ENCODE measurements around the gene PDGFB.
A peak's percentile ranks its signal among the peaks of the same experiment; 100 is the strongest.

The PDGFB gene

GRCh38 chr22:39238966-39239505 lies 5.7 kb downstream of the PDGFB start:
- peak; percentile 60 to 79 for DNase-seq

GRCh38 chr22:39238561-39238960 lies 6.2 kb downstream of the PDGFB start:
- DNase-seq, result no peak

DNA sequence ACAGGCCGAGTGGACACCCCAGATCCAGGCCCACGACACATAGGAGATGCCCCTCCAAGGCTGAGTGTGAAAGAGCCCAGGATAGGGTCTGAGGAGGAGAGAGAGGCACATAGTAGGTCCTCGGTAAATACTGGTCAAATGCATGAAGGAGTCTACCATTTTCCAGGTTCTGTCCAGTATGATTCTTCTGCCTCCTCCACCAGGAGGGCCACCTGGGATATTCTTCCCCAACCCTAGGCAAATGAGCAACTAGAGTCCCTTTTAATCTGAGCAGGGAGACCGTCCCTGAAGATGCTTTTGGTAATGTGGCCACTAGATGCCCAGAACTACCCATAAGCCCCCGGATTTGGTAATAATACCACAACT lies 6.7 kb downstream of the PDGFB start:
- DNase-seq, result no peak

- no peak for DNase-seq
Measured at GRCh38 chr22:39237318-39238100, 7.3 kb downstream of the PDGFB start.

GRCh38 chr22:39236321-39237317 lies 8.2 kb downstream of the PDGFB start:
- DNase-seq, result no peak

DNA sequence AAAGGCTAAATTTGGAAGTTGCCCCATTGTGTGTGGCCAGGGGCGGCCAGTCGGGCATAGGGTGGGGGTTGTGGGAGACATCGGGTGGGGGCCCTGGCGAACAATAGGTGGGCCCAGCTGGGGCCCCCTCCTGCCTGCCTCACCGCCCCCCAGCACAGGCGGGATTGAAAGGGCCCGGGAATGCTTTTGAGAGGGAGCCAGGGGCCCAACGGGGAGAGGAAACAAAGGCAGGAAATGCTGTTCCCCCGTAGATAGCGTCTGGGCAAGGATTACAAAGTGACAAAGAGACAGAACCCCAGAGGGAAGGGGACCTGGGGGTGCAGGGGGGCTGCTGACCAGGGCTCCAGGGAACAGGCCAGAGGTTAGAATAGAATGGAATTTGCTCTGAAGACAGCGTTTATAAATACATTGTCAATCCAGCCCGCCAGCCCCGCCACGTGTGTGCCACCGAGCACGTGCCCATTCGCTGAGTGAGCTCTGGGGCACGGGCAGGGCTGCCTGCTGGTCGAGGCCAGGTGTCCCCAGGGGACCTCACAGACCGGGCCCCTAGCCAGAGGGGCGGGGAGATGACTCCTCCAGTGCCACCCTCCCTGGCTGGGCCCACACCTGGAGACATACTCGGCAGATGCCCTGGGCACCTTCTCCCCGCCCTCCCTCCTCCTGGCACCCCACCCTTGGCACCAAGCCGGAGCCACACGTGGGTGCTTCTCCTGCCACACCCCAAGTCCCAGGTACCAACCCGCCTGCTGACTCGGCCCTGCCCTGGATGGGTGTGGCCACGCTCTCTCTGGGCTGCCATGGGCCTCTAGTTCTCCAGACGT lies 9.7 kb downstream of the PDGFB start:
- peak in 1 of 2 experiments; percentile 25 for DNase-seq

DNA sequence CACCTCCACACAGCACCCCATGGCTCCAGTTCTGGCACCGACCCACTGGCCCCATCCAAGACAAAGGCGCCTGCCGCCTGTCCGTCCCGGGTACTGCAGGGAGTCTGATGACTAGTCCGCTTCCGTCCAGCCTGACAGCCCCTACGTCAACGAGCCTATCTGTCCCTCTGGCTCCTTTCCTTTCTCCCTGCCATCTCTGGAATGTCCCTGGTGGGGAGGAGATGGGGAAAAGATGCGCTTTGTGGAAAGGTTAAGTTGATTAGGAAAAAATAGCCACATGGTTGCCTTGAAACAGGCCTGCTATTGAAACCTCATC lies 10.4 kb downstream of the PDGFB start:
- no peak for DNase-seq

- no peak for DNase-seq
Measured at GRCh38 chr22:39233710-39234471, 10.9 kb downstream of the PDGFB start.

DNA sequence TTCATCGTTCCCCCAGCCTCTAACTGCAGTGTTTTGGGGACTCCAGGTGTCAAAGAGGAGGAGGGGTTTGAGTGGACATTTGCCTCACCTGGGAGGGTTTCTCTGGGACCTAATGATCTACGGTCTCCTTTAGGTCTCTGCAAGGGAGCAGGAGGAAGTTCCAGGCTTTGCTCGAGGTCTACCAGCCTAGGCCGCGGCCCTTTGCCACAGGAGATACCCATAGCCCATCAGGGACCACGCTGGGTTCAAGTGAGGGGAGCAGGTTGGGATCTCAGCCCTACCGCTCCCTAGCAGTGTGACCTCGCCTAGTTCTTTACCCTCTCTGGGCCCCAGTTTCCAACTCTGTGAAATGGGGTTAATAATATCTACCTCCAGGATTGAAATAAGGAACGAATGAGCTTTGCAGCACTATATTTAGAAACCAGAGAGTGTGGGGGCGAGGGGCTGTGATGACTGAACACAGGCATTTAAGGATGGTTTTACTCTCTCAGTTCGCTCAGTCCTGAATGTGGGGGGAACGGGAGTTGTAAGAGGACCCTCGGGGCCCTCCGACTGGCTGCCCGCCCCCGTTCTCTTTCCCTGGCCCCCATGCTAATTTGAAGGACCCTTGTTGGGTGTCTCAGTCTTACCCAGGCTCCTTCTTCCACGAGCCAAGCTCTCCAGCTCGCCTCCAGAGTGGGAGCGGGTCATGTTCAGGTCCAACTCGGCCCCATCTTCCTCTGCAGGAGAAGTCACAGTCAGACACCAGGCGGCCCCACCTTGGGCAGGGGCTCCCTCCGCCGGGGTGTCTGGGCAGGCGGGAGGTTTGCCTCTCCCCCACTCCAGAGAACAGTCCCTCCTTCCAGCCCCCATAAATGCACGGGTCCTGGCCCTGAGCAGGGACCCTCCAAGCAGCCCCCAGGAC lies 11.7 kb downstream of the PDGFB start:
- no peak for DNase-seq

GRCh38 chr22:39232246-39232645 lies 12.5 kb downstream of the PDGFB start:
- no peak for DNase-seq

DNA sequence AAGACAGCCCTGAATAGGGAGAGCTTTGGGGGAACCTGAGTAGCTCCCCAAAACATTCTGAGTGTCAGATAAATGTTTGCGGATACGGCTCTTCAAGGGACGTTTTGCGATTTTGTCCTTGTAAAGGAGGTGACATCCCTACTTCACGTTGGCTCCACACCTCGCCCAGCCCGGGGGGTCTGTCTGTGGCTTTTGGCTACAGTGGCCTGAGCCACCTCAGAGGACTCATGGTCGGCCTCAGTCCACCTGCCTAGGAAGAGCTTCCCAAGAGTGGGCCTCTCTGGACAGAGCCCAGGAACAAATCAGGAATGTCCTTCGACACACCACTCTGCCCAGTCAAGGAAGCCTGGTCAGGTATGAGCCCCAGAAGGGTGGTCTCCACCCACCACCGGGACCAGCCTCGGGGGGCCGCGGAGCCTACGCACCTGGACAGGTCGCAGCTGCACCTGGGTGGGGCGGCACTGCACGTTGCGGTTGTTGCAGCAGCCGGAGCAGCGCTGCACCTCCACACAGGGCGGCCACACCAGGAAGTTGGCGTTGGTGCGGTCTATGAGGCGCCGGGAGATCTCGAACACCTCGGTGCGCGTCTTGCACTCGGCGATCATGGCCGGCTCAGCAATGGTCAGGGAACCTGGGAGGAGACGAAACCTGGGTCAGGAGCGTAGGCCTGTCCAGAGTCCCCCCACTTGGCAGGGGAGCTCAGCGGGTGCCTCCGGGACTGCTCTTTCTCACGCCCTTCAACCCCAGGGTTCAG lies 13.4 kb downstream of the PDGFB start:
- DNase-seq, result no peak

DNA sequence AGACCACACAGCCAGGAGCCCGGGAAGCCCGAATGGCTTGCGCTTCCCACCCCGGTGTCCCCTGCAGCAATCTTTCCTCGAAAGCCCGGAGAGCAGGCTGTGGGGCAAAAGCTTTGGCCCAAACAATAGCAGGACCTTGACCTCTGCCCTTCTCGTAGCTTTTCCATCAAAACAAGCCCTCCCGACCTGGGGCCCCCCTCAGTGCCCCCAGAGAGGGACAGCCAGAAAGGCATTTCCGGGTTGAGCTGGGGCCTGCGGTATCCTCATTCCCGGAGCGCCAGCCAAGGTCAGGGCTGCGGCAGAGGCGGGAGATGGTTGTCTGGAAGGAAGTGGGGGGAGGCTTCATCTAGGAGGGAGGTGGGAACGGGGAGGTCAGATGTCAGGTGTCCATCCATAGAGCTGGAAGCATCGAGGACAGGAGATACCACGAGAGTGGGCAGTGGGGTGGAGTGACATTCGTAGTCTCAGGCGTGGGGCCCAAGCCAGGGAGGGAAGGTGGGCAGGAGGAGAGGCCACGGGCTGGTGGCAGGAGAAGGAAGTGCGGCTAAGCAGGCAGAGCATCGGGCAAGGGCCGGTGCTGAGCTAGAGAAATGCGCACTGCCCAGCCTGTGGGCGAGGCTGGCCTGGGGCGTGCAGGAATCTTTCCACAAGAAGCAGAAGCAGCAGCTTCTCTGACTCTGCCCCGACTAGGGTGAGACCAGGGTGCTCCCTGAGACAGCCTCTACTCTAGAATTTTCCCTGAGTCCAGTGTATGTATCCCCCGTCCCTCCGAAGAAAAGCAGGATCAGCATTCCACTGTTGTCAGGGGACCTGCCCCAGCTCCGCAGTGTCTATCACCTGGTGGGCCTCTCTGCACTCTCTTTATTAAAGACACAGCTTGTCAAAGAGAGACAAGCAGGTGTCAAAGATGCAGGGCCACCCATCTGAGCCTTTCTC lies 14.3 kb downstream of the PDGFB start:
- no peak for DNase-seq

DNA sequence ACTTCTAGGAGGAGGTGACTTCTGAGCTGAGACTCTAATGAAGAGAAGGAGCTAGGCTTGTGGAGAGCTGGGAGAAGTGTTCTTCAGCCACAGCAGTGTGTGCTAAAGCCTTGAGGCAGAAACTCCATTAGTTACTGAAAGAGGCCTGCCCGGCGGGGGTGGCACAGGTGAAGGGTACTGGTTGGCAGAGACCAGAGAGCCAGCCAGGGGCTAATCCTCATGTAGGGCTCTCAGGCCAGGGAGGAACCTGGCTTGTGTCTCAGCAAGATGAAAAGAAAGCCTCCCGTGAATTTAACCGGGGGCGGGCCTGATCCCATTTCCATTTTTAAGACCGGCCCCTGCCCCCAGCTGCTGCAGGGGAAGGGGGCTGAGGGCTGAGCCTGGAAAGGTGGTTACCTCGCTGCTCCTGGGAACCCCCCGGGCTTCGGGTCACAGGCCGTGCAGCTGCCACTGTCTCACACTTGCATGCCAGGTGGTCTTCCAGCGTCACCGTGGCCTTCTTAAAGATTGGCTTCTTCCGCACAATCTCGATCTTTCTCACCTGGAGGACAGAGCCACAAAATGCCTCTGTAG lies 15.0 kb downstream of the PDGFB start:
- DNase-seq, result no peak

- DNase-seq, result no peak
Measured at GRCh38 chr22:39229075-39229474, 15.7 kb downstream of the PDGFB start.

DNA sequence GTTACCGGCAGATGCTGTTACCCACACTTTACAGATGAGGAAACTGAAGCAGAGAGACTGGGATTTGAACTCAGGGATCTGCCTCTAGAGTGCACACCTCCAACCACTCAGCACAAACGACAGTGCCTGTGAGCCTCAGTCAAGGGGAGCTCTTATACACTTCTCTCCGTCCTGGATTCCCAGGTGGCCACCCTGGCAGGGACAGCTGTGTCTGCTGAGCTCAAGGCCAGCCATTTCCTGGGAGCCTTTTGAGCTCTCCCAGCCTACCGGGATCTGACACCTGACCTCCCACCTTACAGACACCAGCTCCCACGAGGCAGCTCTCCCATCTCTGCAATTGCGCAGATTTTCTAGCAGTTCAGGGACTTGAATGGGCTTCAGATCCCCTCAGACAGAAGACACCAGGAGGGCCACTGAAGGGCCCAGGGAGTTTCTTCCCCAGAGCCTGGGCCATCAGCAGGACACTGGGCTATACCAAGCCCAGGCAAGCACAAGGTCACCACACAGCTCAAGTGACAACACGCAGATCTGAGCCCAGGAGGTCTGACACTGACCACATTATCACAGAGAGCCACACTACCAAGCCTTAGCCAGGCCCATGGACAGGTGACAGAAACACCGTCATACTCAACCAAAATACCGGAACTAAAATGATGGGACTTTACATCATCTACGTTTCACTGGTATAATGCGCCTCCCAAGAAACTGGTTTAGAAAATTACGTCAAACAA lies 17.1 kb downstream of the PDGFB start:
- no peak for DNase-seq

- DNase-seq, result no peak
Measured at GRCh38 chr22:39226353-39226752, 18.4 kb downstream of the PDGFB start.

DNA sequence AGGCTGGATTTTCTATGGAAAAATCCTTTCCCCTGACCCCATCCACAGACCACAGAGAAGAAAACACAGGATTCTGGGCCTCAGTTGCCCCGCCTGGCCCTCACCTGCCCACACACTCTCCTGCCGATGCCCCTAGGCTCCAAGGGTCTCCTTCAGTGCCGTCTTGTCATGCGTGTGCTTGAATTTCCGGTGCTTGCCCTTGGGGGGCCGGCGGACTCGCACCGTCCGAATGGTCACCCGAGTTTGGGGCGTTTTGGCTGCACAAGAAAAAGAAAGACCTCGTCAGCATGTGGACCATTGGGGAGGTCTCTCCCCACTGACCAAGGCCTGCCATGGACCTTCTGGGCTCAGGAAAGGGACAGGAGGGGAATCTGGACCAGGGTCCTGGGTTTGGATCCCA lies 19.2 kb downstream of the PDGFB start:
- DNase-seq, result no peak

DNA sequence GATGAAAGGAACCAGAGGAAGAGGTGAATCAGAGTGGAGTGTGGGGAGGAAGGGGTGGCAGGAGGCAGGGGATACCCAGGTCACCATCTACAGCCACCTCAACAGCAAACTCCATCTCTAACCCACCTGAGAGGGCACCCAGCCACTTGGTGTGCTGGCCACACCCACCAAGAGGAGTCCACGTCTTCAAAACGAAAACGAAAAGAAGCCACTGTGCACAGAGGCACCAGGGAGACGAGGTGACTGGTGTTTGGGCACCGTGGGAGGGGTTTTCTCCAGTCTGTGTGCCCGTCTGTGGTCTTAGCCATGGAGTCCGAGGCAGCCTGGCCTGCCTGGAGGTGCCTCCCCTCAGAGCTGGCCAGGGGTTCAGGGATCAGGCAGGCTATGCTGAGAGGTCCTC lies 20.2 kb downstream of the PDGFB start:
- DNase-seq, result no peak
